PC-3 (cell line): ENCODE results near the gene PFN1. TPM values are rescaled to one million over a fixed set of nuclear protein-coding genes. Genes with fewer than 3 reads are reported as not detected.
A peak's percentile ranks its signal among the peaks of the same experiment; 100 is the strongest.

Experiments
- ATAC-seq: fragments of 200-7000 bp; cut with Tn5 transposase; 2 replicates; pipeline ENCODE4 v1.9.1; 2020; ENCODE audit warnings: mild to moderate bottlenecking, moderate library complexity
- BruUV-seq: library from RNA; stranded (reverse); fragments of 400-500 nt; replicated peaks from 2 replicates; lab custom pipeline; 2021; lab: Mats Ljungman, UMichigan
- CTCF ChIA-PET: fragments of 300-600 bp; sonication (Branson Sonifier 250); formaldehyde crosslinking; loops from one replicate; lab custom pipeline; 2022; ENCODE audit warnings: antibody characterized with exemption; lab: Charles Lee
- POLR2A ChIA-PET: fragments of 300-600 bp; sonication (Branson Sonifier 250); formaldehyde crosslinking; loops from one replicate; lab custom pipeline; 2022; ENCODE audit warnings: antibody characterized with exemption; ENCODE audit not compliant: unreplicated experiment; lab: Charles Lee
- DNase-seq: peaks from one replicate; pipeline ENCODE4 v3.0.0-alpha.2; 2015
- H2AFZ ChIP-seq: fragments of 300-600 bp; sonication (generic); 2 replicates; pipeline ENCODE4 v1.6.0; 2016; ENCODE audit warnings: antibody characterized with exemption, low read length
- H3F3A ChIP-seq: fragments of 300-600 bp; sonication (generic); one replicate; pipeline ENCODE4 v1.6.0; 2017; ENCODE audit warnings: antibody characterized with exemption, low read length, control low read depth, mild to moderate bottlenecking; ENCODE audit not compliant: unreplicated experiment
- H3K27ac ChIP-seq: fragments of 300-600 bp; sonication (generic); 2 replicates; pipeline ENCODE4 v1.5.1; 2016; ENCODE audit warnings: mild to moderate bottlenecking, low read length
- H3K27me3 ChIP-seq: fragments of 300-600 bp; sonication (generic); 2 replicates; pipeline ENCODE4 v1.6.1; 2016; ENCODE audit warnings: low read length, mixed read lengths
- H3K36me3 ChIP-seq: fragments of 300-600 bp; sonication (generic); 2 replicates; pipeline ENCODE4 v1.6.1; 2016; ENCODE audit warnings: low read depth, mixed run types, low read length, mixed read lengths
- H3K4me1 ChIP-seq: fragments of 300-600 bp; sonication (generic); 2 replicates; pipeline ENCODE4 v1.5.1; 2016; ENCODE audit warnings: low read length; ENCODE audit not compliant: insufficient read depth
- H3K4me2 ChIP-seq: fragments of 300-600 bp; sonication (generic); 2 replicates; pipeline ENCODE4 v1.6.0; 2016; ENCODE audit warnings: low read length
- H3K4me3 ChIP-seq: fragments of 300-600 bp; sonication (generic); 2 replicates; pipeline ENCODE4 v1.5.1; 2016; ENCODE audit warnings: mild to moderate bottlenecking, low read length, mixed read lengths
- H3K79me2 ChIP-seq: fragments of 300-600 bp; sonication (generic); 2 replicates; pipeline ENCODE4 v1.6.1; 2017; ENCODE audit warnings: low read length, mixed read lengths
- H3K9ac ChIP-seq: fragments of 300-600 bp; sonication (generic); 2 replicates; pipeline ENCODE4 v1.6.0; 2016; ENCODE audit warnings: mild to moderate bottlenecking, low read length
- H3K9me2 ChIP-seq: fragments of 300-600 bp; sonication (generic); replicated peaks from 2 replicates; pipeline ENCODE4 v1.6.1; 2016; ENCODE audit warnings: mixed run types, low read length, mixed read lengths
- H3K9me3 ChIP-seq: fragments of 300-600 bp; sonication (generic); 2 replicates; pipeline ENCODE4 v1.6.1; 2016; ENCODE audit warnings: low read length, mixed read lengths
- H4K20me1 ChIP-seq: fragments of 300-600 bp; sonication (generic); 2 replicates; pipeline ENCODE4 v1.6.1; 2016; ENCODE audit warnings: low read length, mixed read lengths
- EZH2 ChIP-seq: fragments of 300-600 bp; sonication (generic); IDR thresholded peaks from one replicate; pipeline ENCODE4 v1.6.1; 2017; ENCODE audit warnings: antibody characterized with exemption, mild to moderate bottlenecking, low read length; ENCODE audit not compliant: unreplicated experiment
- EZH2phosphoT487 ChIP-seq: fragments of 300-600 bp; sonication (generic); IDR thresholded peaks from 2 replicates; pipeline ENCODE4 v1.6.1; 2018; ENCODE audit warnings: mild to moderate bottlenecking, antibody characterized with exemption, low read length, borderline replicate concordance
- intact Hi-C: fragments of 100-400 bp; cut with micrococcal nuclease; formaldehyde crosslinking; loops from 2 replicates; pipeline ENCODE4 v1.9.0; 2023
- total RNA-seq: library from RNA; depleted of rRNA; stranded (reverse); fragments of >200 nt; gene quantifications from 2 replicates; pipeline ENCODE4 v1.2.3, GENCODE V29; 2014
- TF ChIP-seq, protein P1 (sequence below): fragments of 300-600 bp; sonication (generic); conservative IDR thresholded peaks from 2 replicates; pipeline ENCODE4 v1.5.1; 2017; ENCODE audit warnings: antibody characterized with exemption, low read depth, mild to moderate bottlenecking, low read length

Gene PFN1
- total RNA-seq, 1 experiment from 2014 or later, result 1,914 TPM

DNA sequence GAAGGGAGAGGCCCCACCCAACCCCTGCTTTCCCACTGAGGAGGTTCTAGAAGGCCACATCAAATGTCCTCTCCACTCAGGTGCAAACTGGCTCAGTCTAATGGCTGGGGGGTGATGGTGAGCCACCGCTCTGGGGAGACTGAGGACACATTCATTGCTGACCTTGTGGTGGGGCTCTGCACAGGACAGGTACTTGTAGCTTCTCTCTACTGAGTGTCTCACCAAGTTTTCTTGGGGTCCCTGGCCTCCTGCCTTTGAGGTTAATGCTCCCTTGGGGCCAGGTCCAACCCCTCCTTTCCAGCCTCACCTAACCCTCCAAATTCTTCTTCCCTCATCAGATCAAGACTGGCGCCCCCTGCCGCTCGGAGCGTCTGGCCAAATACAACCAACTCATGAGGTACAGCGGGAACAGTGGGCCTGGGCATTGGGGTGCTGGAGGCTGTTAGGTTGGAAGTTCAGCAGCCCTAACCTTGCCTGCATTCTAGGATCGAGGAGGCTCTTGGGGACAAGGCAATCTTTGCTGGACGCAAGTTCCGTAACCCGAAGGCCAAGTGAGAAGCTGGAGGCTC lies 8.2 kb upstream of the PFN1 start:
- Histone ChIP-seq H3K79me2 (no peaks in the 10 kb centered on the region), H3K4me3 (no peak overlapping the region), H3K36me3 (no peaks in the 10 kb centered on the region), H3K27ac (no peak overlapping the region), H3K9me3 (no peaks in the 10 kb centered on the region), H3K27me3 (no peaks in the 10 kb centered on the region), H3K4me2 (no peak overlapping the region), H3F3A (no peaks in the 10 kb centered on the region), H3K9me2 (no peaks in the 10 kb centered on the region), H4K20me1 (no peaks in the 10 kb centered on the region), H3K9ac (no peak overlapping the region), H2AFZ (no peak overlapping the region), H3K4me1 (no peaks in the 10 kb centered on the region)
- no TSS peak for BruUV-seq
- TF ChIP-seq, protein P1, sequence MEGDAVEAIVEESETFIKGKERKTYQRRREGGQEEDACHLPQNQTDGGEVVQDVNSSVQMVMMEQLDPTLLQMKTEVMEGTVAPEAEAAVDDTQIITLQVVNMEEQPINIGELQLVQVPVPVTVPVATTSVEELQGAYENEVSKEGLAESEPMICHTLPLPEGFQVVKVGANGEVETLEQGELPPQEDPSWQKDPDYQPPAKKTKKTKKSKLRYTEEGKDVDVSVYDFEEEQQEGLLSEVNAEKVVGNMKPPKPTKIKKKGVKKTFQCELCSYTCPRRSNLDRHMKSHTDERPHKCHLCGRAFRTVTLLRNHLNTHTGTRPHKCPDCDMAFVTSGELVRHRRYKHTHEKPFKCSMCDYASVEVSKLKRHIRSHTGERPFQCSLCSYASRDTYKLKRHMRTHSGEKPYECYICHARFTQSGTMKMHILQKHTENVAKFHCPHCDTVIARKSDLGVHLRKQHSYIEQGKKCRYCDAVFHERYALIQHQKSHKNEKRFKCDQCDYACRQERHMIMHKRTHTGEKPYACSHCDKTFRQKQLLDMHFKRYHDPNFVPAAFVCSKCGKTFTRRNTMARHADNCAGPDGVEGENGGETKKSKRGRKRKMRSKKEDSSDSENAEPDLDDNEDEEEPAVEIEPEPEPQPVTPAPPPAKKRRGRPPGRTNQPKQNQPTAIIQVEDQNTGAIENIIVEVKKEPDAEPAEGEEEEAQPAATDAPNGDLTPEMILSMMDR, result peak; percentile 22; the same call in 1 of the 2 replicates
- TF ChIP-seq EZH2phosphoT487 (no peak), EZH2 (no peak)
- CTCF ChIA-PET, result no interaction called here
- DNase-seq, result no peak
- intact Hi-C loops, result no loop called here
- POLR2A ChIA-PET, result no interaction called here
- ATAC-seq, result no peak

DNA sequence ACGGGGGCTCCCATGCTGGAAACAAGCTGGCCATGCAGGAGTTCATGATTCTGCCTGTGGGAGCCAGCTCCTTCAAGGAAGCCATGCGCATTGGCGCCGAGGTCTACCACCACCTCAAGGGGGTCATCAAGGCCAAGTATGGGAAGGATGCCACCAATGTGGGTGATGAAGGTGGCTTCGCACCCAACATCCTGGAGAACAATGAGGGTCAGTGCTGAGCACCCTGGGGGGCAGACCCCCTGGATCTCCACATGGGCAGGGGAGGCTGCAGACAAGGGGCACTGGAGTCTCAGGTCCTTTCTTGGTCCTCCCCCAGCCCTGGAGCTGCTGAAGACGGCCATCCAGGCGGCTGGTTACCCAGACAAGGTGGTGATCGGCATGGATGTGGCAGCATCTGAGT lies 6.8 kb upstream of the PFN1 start:
- Histone ChIP-seq H3K27me3 (no peaks in the 10 kb centered on the region), H4K20me1 (no peaks in the 10 kb centered on the region), H3K4me1 (peaks cover 8% of the 10 kb centered on the region), H2AFZ (no peak overlapping the region), H3K9ac (no peak overlapping the region), H3K9me3 (no peaks in the 10 kb centered on the region), H3K79me2 (no peaks in the 10 kb centered on the region), H3K36me3 (no peaks in the 10 kb centered on the region), H3K4me3 (no peak overlapping the region), H3K27ac (no peak overlapping the region), H3K4me2 (no peak overlapping the region), H3K9me2 (no peaks in the 10 kb centered on the region), H3F3A (no peaks in the 10 kb centered on the region)
- ChIA-PET CTCF (no interaction called here), POLR2A (no interaction called here)
- ATAC-seq (no peak), DNase-seq (no peak)
- intact Hi-C loops, result no loop called here
- BruUV-seq, result no TSS peak
- TF ChIP-seq EZH2, result no peak
- no peak for TF ChIP-seq EZH2phosphoT487
- TF ChIP-seq, protein P1, result no peak

DNA sequence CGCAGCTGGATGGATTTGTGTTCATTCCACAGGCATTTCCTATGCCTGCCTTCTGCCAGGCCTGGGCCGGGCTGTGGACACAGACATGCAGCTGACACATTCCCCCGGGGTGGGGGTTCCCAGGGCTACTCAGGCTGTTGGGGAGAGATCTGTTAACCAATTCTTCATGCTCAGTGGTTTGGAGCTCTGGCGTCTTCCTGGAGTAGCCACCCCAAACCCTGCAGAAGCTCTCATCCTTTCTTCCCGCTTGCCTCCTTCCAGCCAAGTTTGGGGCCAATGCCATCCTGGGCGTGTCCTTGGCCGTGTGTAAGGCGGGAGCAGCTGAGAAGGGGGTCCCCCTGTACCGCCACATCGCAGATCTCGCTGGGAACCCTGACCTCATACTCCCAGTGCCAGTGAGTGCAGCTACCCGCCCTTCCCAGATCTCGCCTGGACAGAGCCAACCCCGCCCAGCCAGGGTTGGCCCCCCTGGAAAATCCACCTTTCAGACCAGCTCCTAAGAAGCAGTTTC lies 5.2 kb upstream of the PFN1 start:
- DNase-seq, result no peak
- Histone ChIP-seq H3K27ac (no peak overlapping the region), H3K4me3 (no peak overlapping the region), H4K20me1 (no peaks in the 10 kb centered on the region), H3F3A (no peaks in the 10 kb centered on the region), H3K27me3 (no peaks in the 10 kb centered on the region), H3K36me3 (no peaks in the 10 kb centered on the region), H3K9me2 (no peaks in the 10 kb centered on the region), H3K4me2 (no peak overlapping the region), H3K9ac (no peak overlapping the region), H2AFZ (no peak overlapping the region), H3K4me1 (peaks cover 9% of the 10 kb centered on the region), H3K9me3 (no peaks in the 10 kb centered on the region), H3K79me2 (peaks cover 1% of the 10 kb centered on the region; the same call in 1 of the 2 replicates)
- CTCF ChIA-PET, result no interaction called here
- POLR2A ChIA-PET, result no interaction called here
- TF ChIP-seq EZH2 (no peak), EZH2phosphoT487 (no peak)
- TF ChIP-seq, protein P1, result no peak
- ATAC-seq, result no peak
- intact Hi-C loops, result no loop called here
- no TSS peak for BruUV-seq
